H9 (cell line): Measurements from ENCODE around the gene ERFE. TPM values are rescaled to one million over a fixed set of nuclear protein-coding genes. Genes with fewer than 3 reads are reported as not detected.

Experiments
- DNase-seq: peaks from one replicate; pipeline ENCODE4 v3.0.0-alpha.2; 2017
- H2AFZ ChIP-seq: one replicate; pipeline ENCODE4 v1.6.1; 2013; ENCODE audit warnings: mild to moderate bottlenecking, low read length, control low read depth, moderate library complexity
- H2AK5ac ChIP-seq: 2 replicates; pipeline ENCODE4 v1.6.1; 2013; ENCODE audit warnings: low read length, control low read depth, mixed read lengths; ENCODE audit not compliant: insufficient read length
- H2BK120ac ChIP-seq: one replicate; pipeline ENCODE4 v1.6.1; 2013; ENCODE audit warnings: low read depth, mild to moderate bottlenecking, low read length, control low read depth, inconsistent platforms; ENCODE audit not compliant: poor library complexity, severe bottlenecking
- H2BK12ac ChIP-seq: 2 replicates; pipeline ENCODE4 v1.6.1; 2013; ENCODE audit warnings: low read length, control low read depth, mixed read lengths, low read depth; ENCODE audit not compliant: insufficient read length
- H2BK15ac ChIP-seq: 2 replicates; pipeline ENCODE4 v1.6.1; 2013; ENCODE audit warnings: low read depth, low read length, control low read depth
- H2BK20ac ChIP-seq: one replicate; pipeline ENCODE4 v1.6.1; 2013; ENCODE audit warnings: low read depth, mild to moderate bottlenecking, low read length, control low read depth, inconsistent platforms; ENCODE audit not compliant: poor library complexity, severe bottlenecking
- H2BK5ac ChIP-seq: 2 replicates; pipeline ENCODE4 v1.6.1; 2013; ENCODE audit warnings: low read length, control low read depth, mixed read lengths; ENCODE audit not compliant: insufficient read length
- H3K14ac ChIP-seq: 2 replicates; pipeline ENCODE4 v1.6.1; 2013; ENCODE audit warnings: low read length, control low read depth; ENCODE audit not compliant: insufficient read depth
- H3K18ac ChIP-seq: 2 replicates; pipeline ENCODE4 v1.6.1; 2013; ENCODE audit warnings: low read depth, mild to moderate bottlenecking, mixed read lengths, low read length, control low read depth; ENCODE audit not compliant: insufficient read length
- H3K23ac ChIP-seq: 2 replicates; pipeline ENCODE4 v1.6.1; 2013; ENCODE audit warnings: low read length, control low read depth, mixed read lengths, low read depth; ENCODE audit not compliant: insufficient read length
- H3K23me2 ChIP-seq: 2 replicates; pipeline ENCODE4 v1.6.1; 2013; ENCODE audit warnings: low read depth, mild to moderate bottlenecking, mixed read lengths, low read length, control low read depth; ENCODE audit not compliant: insufficient read length, poor library complexity, severe bottlenecking
- H3K27ac ChIP-seq: 2 replicates; pipeline ENCODE4 v1.5.1; 2013; ENCODE audit warnings: low read length, control low read depth, mixed read lengths, low read depth; ENCODE audit not compliant: insufficient read length
- H3K27me3 ChIP-seq: 2 replicates; pipeline ENCODE4 v1.6.1; 2013; ENCODE audit warnings: low read length, control low read depth, inconsistent platforms; ENCODE audit not compliant: insufficient read depth
- H3K4ac ChIP-seq: 2 replicates; pipeline ENCODE4 v1.6.1; 2013; ENCODE audit warnings: low read depth, mild to moderate bottlenecking, control low read depth, inconsistent platforms, low read length, moderate library complexity
- H3K4me1 ChIP-seq: 2 replicates; pipeline ENCODE4 v1.6.1; 2013; ENCODE audit warnings: low read length, control low read depth, inconsistent platforms; ENCODE audit not compliant: insufficient read depth
- H3K4me2 ChIP-seq: 2 replicates; pipeline ENCODE4 v1.6.1; 2013; ENCODE audit warnings: low read length, control low read depth, mixed read lengths; ENCODE audit not compliant: insufficient read length, insufficient read depth
- H3K56ac ChIP-seq: 2 replicates; pipeline ENCODE4 v1.6.1; 2013; ENCODE audit warnings: low read depth, mild to moderate bottlenecking, mixed read lengths, low read length, control low read depth; ENCODE audit not compliant: insufficient read length
- H3K79me1 ChIP-seq: 2 replicates; pipeline ENCODE4 v1.6.1; 2013; ENCODE audit warnings: low read depth, mild to moderate bottlenecking, moderate library complexity, low read length, control low read depth, inconsistent platforms; ENCODE audit not compliant: insufficient read depth, poor library complexity, severe bottlenecking
- H3K79me2 ChIP-seq: 2 replicates; pipeline ENCODE4 v1.6.1; 2013; ENCODE audit warnings: low read length, control low read depth, inconsistent platforms; ENCODE audit not compliant: insufficient read depth
- H3K9ac ChIP-seq: 2 replicates; pipeline ENCODE4 v1.6.1; 2013; ENCODE audit warnings: low read length, control low read depth, mixed read lengths; ENCODE audit not compliant: insufficient read length; ENCODE audit errors: extremely low read depth
- H3K9me3 ChIP-seq: one replicate; pipeline ENCODE4 v1.6.1; 2013; ENCODE audit warnings: low read depth, low read length, inconsistent platforms; ENCODE audit not compliant: control insufficient read depth
- H3T11ph ChIP-seq: one replicate; pipeline ENCODE4 v1.6.1; 2013; ENCODE audit warnings: mild to moderate bottlenecking, low read length, control low read depth, inconsistent platforms
- H4K20me1 ChIP-seq: one replicate; pipeline ENCODE4 v1.6.1; 2013; ENCODE audit not compliant: control insufficient read depth, insufficient read length, insufficient read depth
- H4K5ac ChIP-seq: 2 replicates; pipeline ENCODE4 v1.6.1; 2013; ENCODE audit warnings: low read depth, mild to moderate bottlenecking, mixed read lengths, low read length, control low read depth; ENCODE audit not compliant: insufficient read length
- H4K8ac ChIP-seq: replicated peaks from 2 replicates; pipeline ENCODE4 v1.6.1; 2013; ENCODE audit warnings: low read length, control low read depth, mixed read lengths, low read depth; ENCODE audit not compliant: insufficient read length
- H4K91ac ChIP-seq: 2 replicates; pipeline ENCODE4 v1.6.1; 2013; ENCODE audit warnings: low read depth, mild to moderate bottlenecking, moderate library complexity, mixed read lengths, low read length, control low read depth; ENCODE audit not compliant: insufficient read length
- H3K27ac Mint-ChIP-seq, 3 experiments: 2 replicates in 2 of 3; 3 replicates in 1 of 3; pipeline ENCODE4 v1.8.0; 2020 to 2021; ENCODE audit warnings: mixed read lengths in 3 of 3, mild to moderate bottlenecking in 1 of 3, moderate library complexity in 1 of 3
- H3K27me3 Mint-ChIP-seq: 2 replicates; pipeline ENCODE4 v1.8.0; 2021; ENCODE audit warnings: low read depth, mild to moderate bottlenecking, moderate library complexity, mixed read lengths
- H3K36me3 Mint-ChIP-seq, 3 experiments: 2 replicates in 2 of 3; 3 replicates in 1 of 3; pipeline ENCODE4 v1.8.0; 2020 to 2021; ENCODE audit warnings: low read depth in 3 of 3, mixed read lengths in 3 of 3; ENCODE audit not compliant: insufficient read depth in 1 of 3
- H3K4me1 Mint-ChIP-seq, 2 experiments: 2 replicates each; pipeline ENCODE4 v1.8.0; 2020; ENCODE audit warnings: mixed read lengths in 2 of 2
- H3K4me3 Mint-ChIP-seq, 2 experiments: 2 replicates in 1 of 2; 3 replicates in 1 of 2; pipeline ENCODE4 v1.8.0; 2020 to 2021; ENCODE audit warnings: mild to moderate bottlenecking in 2 of 2, mixed read lengths in 2 of 2, moderate library complexity in 1 of 2
- H3K9me3 Mint-ChIP-seq, 2 experiments: 2 replicates in 1 of 2; 3 replicates in 1 of 2; pipeline ENCODE4 v1.8.0; 2020; ENCODE audit warnings: mild to moderate bottlenecking in 2 of 2, mixed read lengths in 2 of 2, moderate library complexity in 1 of 2
- CTCF ChIP-seq: fragments of 200-600 bp; sonication (generic); conservative IDR thresholded peaks from 3 replicates; pipeline ENCODE4 v1.8.0; 2021; ENCODE audit warnings: antibody characterized with exemption, mild to moderate bottlenecking
- WGBS: extraction: QIAGEN DNeasy Blood & Tissue Kit; methylation state at CpG from one replicate; pipeline ENCODE4 v1.1.7; 2013; ENCODE audit warnings: missing lambda C conversion rate, low lambda C conversion rate, mixed read lengths; ENCODE audit not compliant: insufficient read length; ENCODE audit errors: extremely low coverage; 5-methylcytosine and 5-hydroxymethylcytosine counted together
- total RNA-seq: library from RNA; stranded (reverse); gene quantifications from 2 replicates; pipeline ENCODE4 v1.2.1, GENCODE V29; 2021

Gene ERFE
- total RNA-seq, 1 experiment from 2014 or later = 2.1 TPM

GRCh38 chr2:238144262-238144661 lies 14.5 kb upstream of the ERFE start:
- Histone ChIP-seq H4K91ac (no peak overlapping the region), H2AK5ac (no peak overlapping the region), H4K8ac (no peak overlapping the region), H2BK15ac (no peak overlapping the region), H2AFZ (no peak overlapping the region), H3T11ph (no peak overlapping the region), H3K79me2 (no peaks in the 10 kb centered on the region), H2BK20ac (no peak overlapping the region), H3K79me1 (no peaks in the 10 kb centered on the region), H3K56ac (no peak overlapping the region), H4K5ac (no peak overlapping the region), H2BK12ac (no peak overlapping the region), H2BK5ac (no peak overlapping the region), H3K27ac (no peak overlapping the region), H4K20me1 (peaks cover 2% of the 10 kb centered on the region), H3K27me3 (no peaks in the 10 kb centered on the region), H3K4me2 (no peak overlapping the region), H3K9ac (no peak overlapping the region), H3K18ac (no peak overlapping the region), H2BK120ac (no peak overlapping the region), H3K4ac (no peak overlapping the region), H3K23me2 (no peaks in the 10 kb centered on the region), H3K23ac (no peak overlapping the region), H3K9me3 (no peaks in the 10 kb centered on the region), H3K14ac (no peak overlapping the region), H3K4me1 (no peaks in the 10 kb centered on the region)
- no CpG with 5 or more reads among the region's 5 CpGs for WGBS
- no peaks in the 10 kb centered on the region for H3K4me1 Mint-ChIP-seq
- no peak for TF ChIP-seq CTCF
- no peaks in the 10 kb centered on the region; the same call in 1 of the 2 replicates for H3K27me3 Mint-ChIP-seq
- no peak for DNase-seq
- H3K9me3 Mint-ChIP-seq = no peaks in the 10 kb centered on the region
- H3K27ac Mint-ChIP-seq = no peak overlapping the region
- no peaks in the 10 kb centered on the region for H3K36me3 Mint-ChIP-seq
- no peak overlapping the region for H3K4me3 Mint-ChIP-seq
